CD4-positive, alpha-beta T cell treated with Interleukin-4 for 4 hours (primary cell): ENCODE results near the gene TRABD.
A peak's percentile ranks its signal among the peaks of the same experiment; 100 is the strongest.

Experiments used
- DNase-seq: peaks from one replicate; pipeline ENCODE4 v3.0.0-alpha.2; 2020

TRABD gene

GRCh38 chr22:50220603-50221409 is 35.1 kb downstream of the TRABD start:
- DNase-seq = no peak

- DNase-seq = no peak
These were observed 35.9 kb downstream of the TRABD start for GRCh38 chr22:50221410-50222300.

- no peak for DNase-seq
These were observed 36.8 kb downstream of the TRABD start for GRCh38 chr22:50222508-50222907.

- no peak for DNase-seq
These were observed 38.4 kb downstream of the TRABD start for GRCh38 chr22:50224071-50224470.

GRCh38 chr22:50225200-50225969 is 39.7 kb downstream of the TRABD start:
- DNase-seq = no peak

GRCh38 chr22:50226063-50226874 is 40.6 kb downstream of the TRABD start:
- no peak for DNase-seq

GRCh38 chr22:50226875-50227165 is 41.1 kb downstream of the TRABD start:
- no peak for DNase-seq

- DNase-seq = no peak
These were observed 42.0 kb downstream of the TRABD start for GRCh38 chr22:50227579-50228215.

GRCh38 chr22:50228366-50228765 is 42.7 kb downstream of the TRABD start:
- no peak for DNase-seq

- DNase-seq = no peak
These were observed 43.7 kb downstream of the TRABD start for GRCh38 chr22:50229370-50229769.

- no peak for DNase-seq
These were observed 46.9 kb downstream of the TRABD start for GRCh38 chr22:50232481-50233151.

- no peak for DNase-seq
These were observed 47.5 kb downstream of the TRABD start for GRCh38 chr22:50233223-50233622.

GRCh38 chr22:50236731-50237409 is 51.2 kb downstream of the TRABD start:
- no peak for DNase-seq

- DNase-seq = no peak
These were observed 53.0 kb downstream of the TRABD start for GRCh38 chr22:50238755-50239154.

- DNase-seq = no peak
These were observed 56.8 kb downstream of the TRABD start for GRCh38 chr22:50242406-50242949.

GRCh38 chr22:50243685-50244419 is 58.1 kb downstream of the TRABD start:
- DNase-seq = no peak

GRCh38 chr22:50244420-50245213 is 58.9 kb downstream of the TRABD start, which contains the start of gene TUBGCP6:
Gene TUBGCP6, minus strand, starts transcription at chr22:50245023. Its CDS starts 564 bp downstream, at chr22:50244459.
- peak; percentile 87 for DNase-seq

- no peak for DNase-seq
These were observed 59.7 kb downstream of the TRABD start for GRCh38 chr22:50245214-50246072.
